Eye (tissue), 1 donor: ENCODE data around the gene FAAP100.

Experiments
- DNase-seq: peaks from one replicate; pipeline ENCODE4 v3.0.0-alpha.2; 2015

Gene FAAP100

DNA sequence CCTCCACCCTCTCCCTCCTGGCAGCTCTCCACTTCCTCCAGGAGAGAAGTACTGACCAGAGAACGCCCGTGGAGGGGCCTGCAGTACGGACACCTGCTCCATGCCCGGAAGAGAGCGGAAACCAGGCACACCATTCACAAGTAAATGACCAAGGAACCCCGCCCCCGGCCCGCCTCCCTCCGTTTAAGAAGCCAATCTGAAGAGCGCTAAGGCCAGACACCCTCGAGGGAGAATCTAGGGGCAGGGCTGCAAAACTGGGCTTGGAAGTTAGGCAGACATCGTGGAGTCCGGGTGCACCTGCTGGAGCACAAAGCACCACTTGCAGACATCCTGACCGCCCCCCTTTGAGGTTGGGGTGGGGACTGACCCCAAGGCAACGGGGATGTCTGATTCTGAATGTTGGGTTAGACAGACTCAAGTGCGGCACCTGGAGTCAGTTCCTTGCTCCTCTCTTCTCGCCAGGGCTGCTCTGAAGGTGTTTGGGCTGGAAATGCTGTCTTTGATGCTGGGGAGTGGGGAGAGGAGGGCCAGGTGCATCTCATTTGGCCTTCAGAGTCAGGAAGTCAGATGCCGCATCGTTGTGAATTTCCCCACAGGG is 964 bp upstream of the FAAP100 start:
- DNase-seq = peak; percentile 88

DNA sequence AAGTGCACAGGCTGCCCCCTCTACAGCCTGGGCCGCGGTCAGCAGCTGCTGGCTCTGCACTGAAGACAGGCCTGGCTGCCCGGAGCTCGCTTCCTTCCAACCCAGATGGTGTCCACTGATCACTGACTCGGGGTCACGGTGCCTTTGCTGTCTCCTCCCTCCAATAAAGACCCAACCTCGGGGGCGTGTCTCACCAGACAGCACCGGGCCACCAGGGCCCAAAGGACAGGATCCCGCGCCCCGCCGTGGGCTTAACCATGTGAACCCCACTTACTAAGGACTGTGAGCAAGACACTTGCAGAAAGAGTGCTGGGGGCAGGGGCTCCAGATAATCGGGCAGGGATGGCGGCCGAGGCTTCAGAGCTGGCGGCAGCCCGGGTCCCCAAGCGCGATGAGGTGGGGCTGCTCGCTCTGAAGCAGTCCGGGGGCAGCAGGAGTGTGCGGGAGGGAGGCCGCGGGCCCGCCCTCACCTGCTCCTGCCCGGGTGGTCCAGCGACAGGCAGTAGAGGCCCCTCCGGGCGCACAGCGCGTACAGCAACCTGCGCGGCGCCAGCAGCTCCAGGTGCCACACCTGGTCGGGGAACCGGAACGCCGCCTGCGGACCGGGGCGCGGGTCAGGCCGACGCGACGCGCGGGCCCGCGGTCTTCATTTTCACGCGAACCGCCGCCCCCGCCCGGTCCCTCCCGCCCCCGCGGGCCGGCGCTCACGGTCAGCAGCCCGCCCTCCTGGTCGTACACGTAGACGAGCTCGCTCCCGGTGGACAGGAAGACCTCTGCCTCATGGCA is 502 bp downstream of the FAAP100 start:
- peak; percentile 57 for DNase-seq

- DNase-seq = no peak
These were observed 1.2 kb downstream of the FAAP100 start for GRCh38 chr17:81550830-81551457.

DNA sequence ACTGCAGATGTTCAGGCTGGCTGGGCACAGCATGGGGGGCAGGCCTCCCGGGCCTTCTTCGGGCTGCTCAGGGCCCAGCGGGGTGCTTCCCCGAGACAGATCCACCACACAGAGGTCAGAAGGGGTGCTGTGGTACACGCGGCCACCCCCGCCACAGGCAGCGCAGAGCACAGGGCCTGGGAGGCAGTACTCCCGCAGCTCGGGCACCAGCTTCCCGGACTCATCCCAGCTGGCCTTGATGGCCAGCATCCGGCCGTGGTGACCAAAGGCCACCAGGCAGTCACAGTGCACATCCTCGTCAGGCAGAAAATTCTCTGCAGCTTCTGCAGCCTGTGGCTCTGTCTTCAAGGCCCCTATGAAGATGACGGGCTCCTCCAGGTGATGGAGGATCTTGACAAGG is 1.9 kb downstream of the FAAP100 start:
- DNase-seq = no peak

DNA sequence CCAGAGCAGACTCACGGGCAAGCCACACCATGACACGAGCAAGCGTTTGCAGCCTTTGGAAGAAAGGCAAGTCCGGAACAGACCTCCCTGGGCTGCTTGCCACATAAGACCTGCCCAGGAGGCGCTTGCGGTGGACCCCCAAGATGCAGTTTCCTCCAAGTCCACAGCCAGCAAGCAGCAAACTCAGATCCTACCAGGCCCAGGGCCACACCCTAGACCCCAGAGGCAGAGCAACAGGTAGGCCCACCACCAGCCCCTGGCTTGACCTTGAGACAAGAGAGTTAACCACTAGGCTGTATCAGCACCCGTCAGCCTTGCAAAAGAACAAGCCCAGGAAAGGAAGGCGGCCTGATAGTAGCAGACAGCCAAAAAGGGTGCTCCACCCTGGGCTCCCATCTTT is 2.3 kb downstream of the FAAP100 start:
- no peak for DNase-seq

DNA sequence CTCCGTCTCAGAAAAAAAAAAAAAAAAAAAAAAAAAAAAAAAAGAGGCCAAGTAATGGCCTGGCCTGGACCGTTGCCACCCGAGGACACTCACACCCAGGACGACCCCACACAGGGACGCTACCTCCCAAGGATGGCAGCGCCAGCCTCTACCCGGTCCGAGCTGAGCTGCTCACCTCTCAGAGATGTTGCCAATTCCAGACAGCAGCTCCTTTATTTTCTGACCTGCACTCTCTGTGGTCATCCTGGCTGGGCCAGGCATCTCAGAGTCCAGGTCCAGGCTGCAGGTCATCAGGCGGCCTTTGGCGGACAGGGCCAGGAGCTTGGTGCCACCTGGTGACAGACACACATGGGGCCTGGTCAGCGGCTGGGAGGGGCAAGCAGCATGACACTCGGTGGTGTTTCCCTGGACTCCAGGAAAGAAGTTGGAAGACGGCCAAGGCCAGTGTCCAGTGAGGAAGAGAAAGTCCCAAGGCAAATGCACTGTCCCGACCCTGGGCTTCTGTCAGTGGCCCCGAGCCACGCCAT is 3.1 kb downstream of the FAAP100 start:
- DNase-seq = no peak

- no peak for DNase-seq
These were observed 4.6 kb downstream of the FAAP100 start for GRCh38 chr17:81547614-81547982.

DNA sequence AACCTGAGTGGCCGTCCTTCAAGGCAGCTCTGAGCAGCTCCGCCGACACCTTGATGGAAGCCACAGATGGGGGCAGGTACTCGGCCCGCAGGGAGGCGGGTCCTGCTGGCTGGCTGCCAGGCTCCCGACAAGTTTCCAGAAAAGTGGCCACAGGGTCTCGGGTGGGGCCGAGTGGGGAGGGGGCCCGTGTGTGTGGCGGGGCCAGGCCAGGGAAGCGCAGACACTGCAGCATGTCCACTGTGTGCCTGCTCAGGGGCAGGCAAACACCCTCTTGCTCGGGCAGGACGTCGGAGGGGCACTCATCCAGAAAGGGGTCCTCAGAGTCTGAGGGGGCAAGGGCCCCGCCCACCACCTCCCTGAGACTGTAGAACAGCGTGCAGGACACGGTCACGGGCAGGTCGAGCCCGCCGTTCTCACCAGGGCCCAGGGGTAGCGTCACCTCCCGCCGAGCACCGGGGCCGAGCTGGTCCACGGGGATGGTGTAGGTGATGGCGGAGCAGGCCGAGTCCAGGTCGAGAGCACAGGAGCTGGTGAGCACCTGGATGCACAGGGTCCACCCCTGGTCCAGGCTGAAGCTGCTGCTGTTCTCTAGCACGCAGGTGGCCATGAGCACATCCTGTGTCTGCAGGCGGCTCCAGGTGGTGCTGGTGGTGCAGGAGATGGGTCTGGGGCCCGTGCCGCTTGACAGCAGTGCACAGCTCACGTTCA is 5.1 kb downstream of the FAAP100 start:
- no peak for DNase-seq

DNA sequence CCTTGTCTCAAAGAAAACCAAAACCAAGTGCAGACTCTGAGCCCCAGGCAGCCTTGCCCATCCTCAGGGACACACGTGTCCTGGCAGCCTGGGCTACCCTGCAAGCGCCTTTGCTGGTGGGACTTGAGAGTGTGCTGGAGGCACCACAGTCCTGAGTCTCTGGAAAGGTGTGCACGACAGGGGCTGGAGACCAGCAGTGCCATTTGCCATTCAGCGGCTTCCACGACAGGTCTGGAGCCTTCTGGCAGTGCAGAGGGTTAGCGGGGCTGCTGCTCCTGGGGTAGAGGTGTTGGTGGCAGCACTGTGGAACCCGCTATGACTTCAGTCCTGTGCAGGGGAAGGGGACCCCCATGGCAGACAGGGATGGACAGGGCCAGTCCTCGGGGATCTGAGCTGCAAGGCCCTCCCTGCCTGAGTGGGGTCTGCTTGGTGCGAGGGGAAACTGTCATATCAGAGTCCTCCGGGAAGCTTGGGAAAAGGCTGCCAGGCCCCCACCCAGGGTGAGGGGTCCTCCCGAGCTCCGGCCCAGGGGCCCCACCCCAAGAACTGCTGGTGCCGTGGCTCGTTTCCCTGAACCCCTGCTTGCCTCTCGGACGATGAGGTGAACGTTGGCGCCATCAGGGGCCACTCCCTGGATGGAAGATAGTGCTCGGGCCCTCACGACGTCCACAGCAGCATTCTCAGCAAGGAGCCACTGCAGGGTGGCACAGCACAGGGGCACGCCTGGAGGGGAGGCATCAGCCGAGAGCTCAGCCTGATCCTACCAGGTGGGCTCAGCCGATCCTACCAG is 6.8 kb downstream of the FAAP100 start:
- no peak for DNase-seq

DNA sequence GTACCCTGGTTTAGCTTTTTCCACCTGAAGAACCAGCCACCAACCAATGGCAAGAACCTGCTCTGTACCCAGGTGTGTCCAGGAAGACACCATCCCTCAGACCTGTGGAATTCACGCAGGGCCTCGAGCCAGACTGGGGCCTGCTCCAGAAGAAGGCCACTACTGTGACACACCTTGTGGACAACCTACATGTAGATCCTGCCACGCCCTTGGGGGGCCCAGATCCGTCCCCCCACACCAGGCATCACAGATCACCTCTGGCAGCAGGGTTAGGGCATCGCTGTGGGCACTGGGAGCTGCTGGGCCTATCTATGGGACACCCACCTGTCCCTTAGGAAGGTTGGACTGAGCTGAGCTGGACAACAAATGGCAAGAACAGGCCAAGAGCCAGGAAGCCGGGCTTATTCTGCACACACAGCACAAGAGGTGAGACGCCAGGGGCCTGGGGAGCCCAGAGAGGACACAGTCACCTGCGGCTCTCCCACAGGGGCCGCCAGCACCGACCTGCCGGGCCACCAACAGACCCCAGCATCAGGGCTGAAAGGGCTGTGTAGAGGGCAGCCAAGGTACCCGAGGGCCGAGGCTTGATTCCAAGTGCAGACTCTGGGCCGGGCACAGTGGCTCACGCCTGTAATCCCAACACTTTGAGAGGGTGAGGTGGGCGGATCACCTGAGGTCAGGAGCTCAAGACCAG is 7.7 kb downstream of the FAAP100 start:
- DNase-seq = no peak

- no peak for DNase-seq
These were observed 8.4 kb downstream of the FAAP100 start for GRCh38 chr17:81543756-81544155.

- no peak for DNase-seq
These were observed 8.8 kb downstream of the FAAP100 start for GRCh38 chr17:81543339-81543675.

DNA sequence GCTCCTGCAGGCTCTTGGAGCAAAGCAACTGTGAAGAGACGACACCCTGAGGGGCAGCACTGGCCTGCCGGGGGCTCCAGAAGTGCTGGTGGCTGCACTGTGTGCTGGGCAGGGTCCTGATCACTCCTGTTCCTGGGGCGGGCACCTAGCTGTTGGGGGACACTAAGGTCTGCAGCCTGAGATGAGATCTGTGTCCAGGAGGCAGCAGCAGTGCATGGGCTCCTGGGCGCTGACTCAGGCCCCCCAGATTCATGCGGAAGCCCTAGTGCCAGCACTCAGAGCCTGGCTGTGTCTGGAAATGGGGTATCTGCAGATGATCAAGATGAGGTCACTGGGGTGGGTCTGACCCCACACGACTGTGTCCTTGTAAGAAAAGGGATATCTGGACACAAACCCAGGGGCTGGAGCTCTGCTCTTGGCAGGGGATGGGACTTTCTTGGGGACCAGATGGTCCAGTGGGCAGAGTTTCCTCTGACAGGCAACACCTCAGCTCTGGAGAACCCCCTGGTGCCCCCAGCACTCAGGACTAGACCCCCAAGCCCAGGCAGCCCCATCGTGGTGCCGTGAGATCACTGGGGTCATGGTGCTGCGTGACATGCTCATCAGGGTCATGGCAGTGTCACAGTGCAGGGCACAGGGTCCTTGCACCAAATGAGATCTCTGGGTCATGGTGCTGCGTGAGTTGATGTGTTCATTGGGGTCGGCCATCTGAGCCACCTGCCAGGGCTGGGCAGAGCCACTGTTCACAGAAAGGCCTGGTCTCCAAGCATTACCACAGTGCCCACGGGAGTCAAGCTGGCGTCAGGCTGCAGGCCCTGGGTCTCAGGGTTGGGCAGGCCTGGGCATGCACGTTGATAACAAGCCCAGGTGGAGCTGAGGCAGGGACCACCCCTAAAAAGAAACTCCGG is 9.5 kb downstream of the FAAP100 start:
- DNase-seq = no peak

DNA sequence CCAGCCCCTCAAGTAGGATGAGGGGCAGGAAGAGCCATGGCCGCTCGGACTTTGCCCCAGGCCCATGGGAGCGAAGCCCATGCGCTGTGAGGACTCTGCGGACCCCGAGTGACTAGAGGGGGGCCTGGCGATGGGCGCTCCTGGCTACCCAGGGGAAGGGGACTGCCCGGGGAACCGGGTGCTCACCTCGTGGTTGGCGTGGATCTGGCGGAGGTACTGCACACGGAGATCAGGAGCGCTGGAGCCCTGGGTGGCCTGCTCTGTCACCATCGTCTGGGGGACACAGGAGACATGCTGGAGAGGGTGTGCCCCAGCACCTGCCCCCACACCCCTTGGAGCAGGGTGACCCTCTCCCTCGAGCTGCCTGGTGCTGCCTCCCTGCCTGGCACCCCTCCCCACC is 11.0 kb downstream of the FAAP100 start:
- no peak for DNase-seq

- DNase-seq = no peak
These were observed 11.5 kb downstream of the FAAP100 start for GRCh38 chr17:81540676-81541027.

DNA sequence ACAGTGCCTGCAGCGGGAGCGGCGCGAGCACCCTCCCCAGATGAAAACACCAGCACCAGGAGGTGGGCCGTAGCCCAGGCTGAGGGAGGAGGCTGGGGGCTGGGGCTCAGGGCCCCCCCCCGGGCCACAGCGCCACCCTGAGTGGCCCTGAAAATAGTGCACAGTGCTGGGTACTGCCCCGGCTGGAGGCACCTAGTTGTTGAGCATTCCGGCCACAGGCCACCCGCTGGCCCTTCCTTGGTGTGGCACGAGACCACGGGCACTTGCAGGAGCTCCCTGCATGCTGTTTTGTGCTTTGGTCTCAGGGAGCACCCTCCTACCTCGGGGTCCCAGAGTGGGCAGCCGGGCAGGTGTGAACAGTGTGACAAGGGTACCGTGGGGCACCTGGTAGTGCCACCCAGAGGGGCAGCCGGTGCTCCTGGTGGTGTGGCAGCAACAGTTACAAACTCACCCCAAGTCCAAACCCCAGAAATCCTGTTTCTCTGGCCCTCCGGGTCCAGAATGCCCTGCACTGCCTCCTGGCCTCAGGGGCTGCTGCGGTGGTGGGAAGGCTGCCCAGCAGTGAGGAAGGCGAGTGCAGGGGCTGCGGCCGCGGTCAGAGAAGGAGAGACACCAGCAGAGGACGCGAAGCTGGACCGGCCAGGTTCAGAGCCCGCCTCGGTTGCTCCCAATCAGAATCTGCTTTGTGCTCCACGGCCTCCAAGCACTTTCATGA is 12.0 kb downstream of the FAAP100 start:
- no peak for DNase-seq

- peak; percentile 57 for DNase-seq
These were observed 12.6 kb downstream of the FAAP100 start for GRCh38 chr17:81539571-81539900.

GRCh38 chr17:81538651-81539570 is 13.2 kb downstream of the FAAP100 start:
- peak; percentile 94 for DNase-seq

DNA sequence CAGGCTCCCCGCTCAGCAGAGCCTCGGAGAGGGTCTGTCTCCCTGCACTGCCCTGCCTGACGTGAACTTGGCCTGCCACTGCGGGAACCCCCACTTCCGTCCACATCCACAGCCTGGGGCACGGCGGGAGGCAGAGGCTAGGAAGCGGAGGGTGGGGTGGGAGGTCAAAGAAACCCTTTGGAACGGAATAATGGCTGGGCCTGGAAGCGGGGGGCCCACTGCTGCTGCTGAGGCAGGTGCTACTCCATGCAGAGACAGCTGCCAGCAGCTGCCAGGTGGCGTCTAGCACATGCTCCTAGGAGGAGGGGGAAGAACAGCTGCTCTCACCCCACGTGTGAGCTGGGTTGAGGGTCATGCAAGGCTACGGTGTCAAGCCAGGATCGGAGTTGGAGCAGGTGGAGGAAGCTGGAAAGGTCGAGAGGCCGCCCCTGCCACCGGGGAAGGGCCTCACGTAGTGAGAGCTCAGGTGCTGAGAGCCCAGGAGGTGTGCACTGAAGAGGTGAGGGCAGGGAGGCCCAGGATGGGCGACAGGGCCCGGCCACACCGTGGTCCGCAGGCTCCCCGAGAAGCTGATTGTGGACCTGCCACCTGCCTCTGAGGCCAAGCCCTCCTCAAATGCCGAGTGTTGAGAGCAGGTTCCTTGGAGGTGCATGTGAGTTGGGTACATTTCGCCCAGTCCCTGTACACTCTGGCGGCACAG is 14.1 kb downstream of the FAAP100 start:
- peak; percentile 87 for DNase-seq
